Liver (tissue), 5 donors: ENCODE measurements around the gene NUDT11. TPM values are rescaled to one million over a fixed set of nuclear protein-coding genes. Genes with fewer than 3 reads are reported as not detected.

Experiments
- JUND ChIP-seq, 2 donors: IDR thresholded peaks; 2 replicates each; pipeline ENCODE4 v1.6.1; 2016; ENCODE audit warnings: antibody characterized with exemption in 2 of 2
- MAX ChIP-seq: IDR thresholded peaks from 2 replicates; pipeline ENCODE4 v1.6.1; 2016; ENCODE audit warnings: antibody characterized with exemption
- NR2F2 ChIP-seq: IDR thresholded peaks from 2 replicates; pipeline ENCODE4 v1.6.1; 2016; ENCODE audit warnings: antibody characterized with exemption
- RAD21 ChIP-seq, 2 donors: IDR thresholded peaks; 2 replicates each; pipeline ENCODE4 v1.6.1; 2016; ENCODE audit warnings: antibody characterized with exemption in 2 of 2, mild to moderate bottlenecking in 2 of 2
- RXRA ChIP-seq, 2 donors: IDR thresholded peaks; 2 replicates each; pipeline ENCODE4 v1.6.1; 2017 to 2018; ENCODE audit warnings: antibody characterized with exemption in 2 of 2, mild to moderate bottlenecking in 1 of 2
- polyA plus RNA-seq, 2 donors: library from polyadenylated mRNA; stranded (reverse) in 1 of 2; unstranded in 1 of 2; fragments of 200-250 nt in 1 of 2; fragments of >200 nt in 1 of 2; fragmentation: Nextera tagmentation in 1 of 2; extraction: Ambion mirVana in 1 of 2; gene quantifications; one replicate each; pipeline versions ENCODE4 v1.2.1 to v1.2.3, GENCODE V29; 2013 to 2015
- total RNA-seq, 2 donors: library from RNA; depleted of rRNA; stranded (reverse); fragments of >200 nt; gene quantifications; one replicate each; pipeline ENCODE4 v1.2.3, GENCODE V29; 2014
- donor health status: healthy.
- donor health status: healthy.
- donor health status: healthy.

The NUDT11 gene
- total and polyA plus RNA-seq, 4 donors: 0.02 to 0.56 (median 0.08) TPM; not detected in 1

- no peak for TF ChIP-seq NR2F2
- TF ChIP-seq RAD21 (IDR thresholded peaks at IDR 0.05): no peak
- no peak for TF ChIP-seq MAX
- TF ChIP-seq JUND (IDR thresholded peaks at IDR 0.05): no peak
- no peak for TF ChIP-seq RXRA (IDR thresholded peaks at IDR 0.05)
Observed at GRCh38 chrX:51440365-51440764, 56.0 kb downstream of the NUDT11 start (continued).

Other genes starting within 250 kb of the NUDT11 start
- gene NUDT10, start 163.8 kb downstream of the NUDT11 start, total RNA-seq: 1 to 10 TPM; 1.4 to 2.4 TPM
- gene NUDT10, start 163.8 kb downstream of the NUDT11 start, polyA plus RNA-seq: 1 to 10 TPM in 1 of 2 donors, under 1 TPM in 1; 0.95 to 1.0 TPM
- gene CENPVL3, start 122.3 kb upstream of the NUDT11 start, total RNA-seq: under 1 TPM in 1 of 2 donors, not detected in 1; 0.14 TPM
- not detected for gene CENPVL3, start 122.3 kb upstream of the NUDT11 start, polyA plus RNA-seq
- gene CENPVL2, start 186.2 kb upstream of the NUDT11 start, total RNA-seq: not detected
- gene CENPVL2, start 186.2 kb upstream of the NUDT11 start, polyA plus RNA-seq: not detected
- not detected for gene CENPVL1, start 213.9 kb upstream of the NUDT11 start, total RNA-seq
- not detected for gene CENPVL1, start 213.9 kb upstream of the NUDT11 start, polyA plus RNA-seq
- gene GSPT2, start 246.8 kb upstream of the NUDT11 start, total RNA-seq: 1 to 10 TPM; 4.1 to 4.4 TPM
- 1 to 10 TPM; 5.8 to 6.2 TPM for gene GSPT2, start 246.8 kb upstream of the NUDT11 start, polyA plus RNA-seq